ENCODE measurements around the gene DCX. TPM values are rescaled to one million over a fixed set of nuclear protein-coding genes. Genes with fewer than 3 reads are reported as not detected.

Gene DCX
- total RNA-seq, 1 experiment from 2014 or later: not detected

DNA sequence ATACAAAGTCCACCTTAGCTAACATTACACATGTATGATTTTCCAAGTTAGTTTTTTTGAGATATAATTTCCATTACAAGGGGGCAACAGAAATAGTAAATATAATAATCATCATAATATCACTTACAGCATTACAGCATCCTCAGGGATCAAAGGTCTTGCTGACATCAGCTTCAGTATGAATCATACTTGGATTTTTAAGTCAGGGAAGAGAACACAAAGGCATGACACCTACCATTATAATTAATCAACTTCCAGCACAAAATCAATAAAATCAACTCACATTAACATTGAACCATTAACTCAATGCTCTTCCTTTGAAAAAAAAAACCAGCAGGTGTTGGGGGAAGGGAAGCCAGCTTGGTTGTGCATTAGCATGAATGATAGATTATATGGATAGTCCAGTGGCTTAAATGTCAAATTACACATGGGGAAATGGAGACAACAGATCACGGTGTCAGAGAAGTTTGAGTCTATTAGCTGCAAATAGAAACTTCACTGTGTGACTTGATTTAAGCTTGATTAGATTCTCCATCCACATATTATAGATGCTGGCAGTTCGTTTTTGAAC lies 74.8 kb downstream of the DCX start:
- Histone ChIP-seq H3F3A (ENCODE audit: low read length, unreplicated experiment) (no peaks in the 10 kb centered on the region), H3K27ac (ENCODE audit: low read length) (no peak overlapping the region), H3K9me2 (replicated peaks; ENCODE audit: low read length) (no peaks in the 10 kb centered on the region), H4K20me1 (ENCODE audit: low read length) (no peaks in the 10 kb centered on the region), H3K4me1 (ENCODE audit: insufficient read depth, low read length) (no peaks in the 10 kb centered on the region), H3K4me3 (ENCODE audit: low read length) (no peak overlapping the region), H2AFZ (ENCODE audit: low read length) (no peak overlapping the region), H3K36me3 (ENCODE audit: low read depth, low read length) (no peaks in the 10 kb centered on the region), H3K27me3 (ENCODE audit: low read length) (no peaks in the 10 kb centered on the region), H3K9ac (ENCODE audit: low read length) (no peak overlapping the region), H3K9me3 (ENCODE audit: low read length) (no peaks in the 10 kb centered on the region), H3K4me2 (ENCODE audit: low read length) (no peak overlapping the region), H3K79me2 (ENCODE audit: low read length) (no peaks in the 10 kb centered on the region)
- no peak for ATAC-seq
- ChIA-PET POLR2A (ENCODE audit: unreplicated experiment) (no interaction called here), CTCF (no interaction called here)
- TF ChIP-seq EZH2 (IDR thresholded peaks at IDR 0.05; ENCODE audit: low read length, unreplicated experiment): no peak
- TF ChIP-seq EZH2phosphoT487 (IDR thresholded peaks at IDR 0.05; ENCODE audit: borderline replicate concordance, low read length): no peak
- TF ChIP-seq, protein P1, sequence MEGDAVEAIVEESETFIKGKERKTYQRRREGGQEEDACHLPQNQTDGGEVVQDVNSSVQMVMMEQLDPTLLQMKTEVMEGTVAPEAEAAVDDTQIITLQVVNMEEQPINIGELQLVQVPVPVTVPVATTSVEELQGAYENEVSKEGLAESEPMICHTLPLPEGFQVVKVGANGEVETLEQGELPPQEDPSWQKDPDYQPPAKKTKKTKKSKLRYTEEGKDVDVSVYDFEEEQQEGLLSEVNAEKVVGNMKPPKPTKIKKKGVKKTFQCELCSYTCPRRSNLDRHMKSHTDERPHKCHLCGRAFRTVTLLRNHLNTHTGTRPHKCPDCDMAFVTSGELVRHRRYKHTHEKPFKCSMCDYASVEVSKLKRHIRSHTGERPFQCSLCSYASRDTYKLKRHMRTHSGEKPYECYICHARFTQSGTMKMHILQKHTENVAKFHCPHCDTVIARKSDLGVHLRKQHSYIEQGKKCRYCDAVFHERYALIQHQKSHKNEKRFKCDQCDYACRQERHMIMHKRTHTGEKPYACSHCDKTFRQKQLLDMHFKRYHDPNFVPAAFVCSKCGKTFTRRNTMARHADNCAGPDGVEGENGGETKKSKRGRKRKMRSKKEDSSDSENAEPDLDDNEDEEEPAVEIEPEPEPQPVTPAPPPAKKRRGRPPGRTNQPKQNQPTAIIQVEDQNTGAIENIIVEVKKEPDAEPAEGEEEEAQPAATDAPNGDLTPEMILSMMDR (conservative IDR thresholded peaks at IDR 0.05; ENCODE audit: low read depth, low read length): no peak
- no TSS peak for BruUV-seq (replicated peaks)
- no peak for DNase-seq
- intact Hi-C loops (cut with micrococcal nuclease): no loop called here

DNA sequence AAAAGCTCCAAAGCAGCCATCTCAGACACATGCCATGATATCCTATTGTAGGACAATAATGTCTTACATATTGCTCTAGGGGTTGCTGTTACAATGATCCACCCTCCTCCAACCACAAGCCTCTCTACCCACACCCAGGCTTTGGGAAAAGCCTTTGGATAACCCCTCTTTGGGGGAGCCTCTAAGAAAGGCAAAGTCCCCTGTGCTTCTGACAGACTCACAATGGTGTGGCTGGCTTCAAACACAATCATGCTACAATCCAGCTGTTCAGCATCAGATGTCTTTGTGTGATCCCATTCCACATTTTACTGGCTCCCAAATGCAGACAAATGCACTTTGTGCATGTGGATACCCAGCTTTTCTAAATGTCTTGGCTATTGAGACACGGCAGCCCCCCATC lies 75.9 kb downstream of the DCX start:
- no peak overlapping the region for H3K27ac ChIP-seq (ENCODE audit: low read length)

DNA sequence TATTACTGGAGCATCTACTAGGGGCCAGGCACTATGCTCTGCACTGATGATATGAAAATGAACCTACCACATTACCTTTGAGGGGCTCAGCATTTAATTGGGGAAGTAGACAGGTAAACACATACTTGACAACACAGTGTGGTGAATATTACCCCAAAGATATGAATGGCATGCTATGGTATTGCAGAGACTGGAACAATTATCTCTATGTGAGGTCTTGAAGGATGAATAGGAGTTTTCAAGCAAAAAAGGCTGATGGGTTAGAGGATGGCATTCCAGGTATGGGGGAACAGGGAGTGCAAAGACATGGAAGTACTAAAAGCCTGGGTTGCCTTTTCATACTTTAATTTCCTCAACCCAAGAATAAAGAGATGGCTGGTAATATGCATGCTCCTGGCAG lies 82.6 kb downstream of the DCX start:
- no peaks in the 10 kb centered on the region for H3K27me3 ChIP-seq (ENCODE audit: low read length)
- no peaks in the 10 kb centered on the region for H3K36me3 ChIP-seq (ENCODE audit: low read depth, low read length)
- H2AFZ ChIP-seq (ENCODE audit: low read length): no peak overlapping the region
- ChIA-PET POLR2A (ENCODE audit: unreplicated experiment) (no interaction called here), CTCF (no interaction called here)
- intact Hi-C loops (cut with micrococcal nuclease): no loop called here
- TF ChIP-seq, protein P1 (conservative IDR thresholded peaks at IDR 0.05; ENCODE audit: low read depth, low read length): no peak
- TF ChIP-seq EZH2phosphoT487 (IDR thresholded peaks at IDR 0.05; ENCODE audit: borderline replicate concordance, low read length) (no peak), EZH2 (IDR thresholded peaks at IDR 0.05; ENCODE audit: low read length, unreplicated experiment) (no peak)
- no peaks in the 10 kb centered on the region for H3K9me2 ChIP-seq (replicated peaks; ENCODE audit: low read length)
- H3K79me2 ChIP-seq (ENCODE audit: low read length): no peaks in the 10 kb centered on the region
- no peaks in the 10 kb centered on the region for H3K9me3 ChIP-seq (ENCODE audit: low read length)
- ATAC-seq: no peak
- no peak overlapping the region for H3K27ac ChIP-seq (ENCODE audit: low read length)
- no peak for DNase-seq
- H3K4me2 ChIP-seq (ENCODE audit: low read length): no peak overlapping the region
- no peak overlapping the region for H3K9ac ChIP-seq (ENCODE audit: low read length)
- no peaks in the 10 kb centered on the region for H3K4me1 ChIP-seq (ENCODE audit: insufficient read depth, low read length)
- H4K20me1 ChIP-seq (ENCODE audit: low read length): no peaks in the 10 kb centered on the region
- H3F3A ChIP-seq (ENCODE audit: low read length, unreplicated experiment): no peaks in the 10 kb centered on the region
- H3K4me3 ChIP-seq (ENCODE audit: low read length): no peak overlapping the region
- BruUV-seq (replicated peaks): no TSS peak

More for the DNA sequence above, 75.9 kb downstream of the DCX start:
- no peaks in the 10 kb centered on the region for H3K27me3 ChIP-seq (ENCODE audit: low read length)
- H3K36me3 ChIP-seq (ENCODE audit: low read depth, low read length): no peaks in the 10 kb centered on the region
- TF ChIP-seq, protein P1 (conservative IDR thresholded peaks at IDR 0.05; ENCODE audit: low read depth, low read length): no peak
- TF ChIP-seq EZH2phosphoT487 (IDR thresholded peaks at IDR 0.05; ENCODE audit: borderline replicate concordance, low read length): no peak
- TF ChIP-seq EZH2 (IDR thresholded peaks at IDR 0.05; ENCODE audit: low read length, unreplicated experiment): no peak
- no peak overlapping the region for H3K9ac ChIP-seq (ENCODE audit: low read length)
- DNase-seq (no peak), ATAC-seq (no peak)
- no TSS peak for BruUV-seq (replicated peaks)
- no peaks in the 10 kb centered on the region for H3F3A ChIP-seq (ENCODE audit: low read length, unreplicated experiment)
- H3K4me1 ChIP-seq (ENCODE audit: insufficient read depth, low read length): no peaks in the 10 kb centered on the region
- no peak overlapping the region for H3K4me2 ChIP-seq (ENCODE audit: low read length)
- no peak overlapping the region for H2AFZ ChIP-seq (ENCODE audit: low read length)
- ChIA-PET POLR2A (ENCODE audit: unreplicated experiment) (no interaction called here), CTCF (no interaction called here)
- H3K9me2 ChIP-seq (replicated peaks; ENCODE audit: low read length): no peaks in the 10 kb centered on the region
- intact Hi-C loops (cut with micrococcal nuclease): no loop called here
- H3K4me3 ChIP-seq (ENCODE audit: low read length): no peak overlapping the region
- H3K79me2 ChIP-seq (ENCODE audit: low read length): no peaks in the 10 kb centered on the region
- H4K20me1 ChIP-seq (ENCODE audit: low read length): no peaks in the 10 kb centered on the region
- H3K9me3 ChIP-seq (ENCODE audit: low read length): no peaks in the 10 kb centered on the region

Measured in PC-3 (cell line).